ENCODE measurements around the gene ZNF672.
A peak's percentile ranks its signal among the peaks of the same experiment; 100 is the strongest.

Gene ZNF672

DNA sequence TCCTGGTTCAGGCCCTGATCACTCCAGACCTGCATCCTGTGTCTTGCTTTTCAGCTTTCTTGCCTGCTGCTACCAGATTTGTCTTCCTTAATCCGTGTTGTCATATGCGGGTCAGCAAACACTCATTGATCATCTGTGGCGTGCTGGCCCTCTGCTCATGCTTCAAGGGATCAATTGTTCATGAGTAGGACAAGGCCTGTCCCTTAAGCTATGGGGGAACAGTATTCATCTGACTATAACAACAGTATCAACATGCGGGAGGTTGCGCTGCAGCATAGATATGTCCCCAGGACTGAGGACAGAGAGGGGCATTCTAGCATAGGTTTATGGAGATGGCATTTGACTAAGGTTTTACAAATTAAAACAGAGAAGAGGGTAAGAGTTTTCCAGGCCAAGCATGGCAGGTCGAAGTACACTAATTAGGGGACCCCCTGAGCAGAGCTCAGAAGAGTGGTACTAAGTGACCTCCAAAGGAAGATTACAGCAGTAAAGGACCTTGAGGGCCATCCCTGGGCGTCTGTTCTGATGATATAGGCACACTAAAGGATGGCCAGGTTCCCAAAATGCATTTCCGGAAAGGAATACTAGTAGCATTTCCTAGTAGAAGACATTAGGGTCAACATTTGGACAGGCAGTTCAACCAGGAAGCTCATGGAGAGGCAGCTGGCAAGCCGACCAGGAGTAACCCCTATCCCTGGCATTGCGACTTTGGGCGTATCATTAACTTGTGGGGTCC is 811 bp upstream of the ZNF672 start:
- DNase-seq, result no peak

GRCh38 chr1:248838357-248839167 is 538 bp downstream of the ZNF672 start:
- DNase-seq, result peak; percentile 82

DNA sequence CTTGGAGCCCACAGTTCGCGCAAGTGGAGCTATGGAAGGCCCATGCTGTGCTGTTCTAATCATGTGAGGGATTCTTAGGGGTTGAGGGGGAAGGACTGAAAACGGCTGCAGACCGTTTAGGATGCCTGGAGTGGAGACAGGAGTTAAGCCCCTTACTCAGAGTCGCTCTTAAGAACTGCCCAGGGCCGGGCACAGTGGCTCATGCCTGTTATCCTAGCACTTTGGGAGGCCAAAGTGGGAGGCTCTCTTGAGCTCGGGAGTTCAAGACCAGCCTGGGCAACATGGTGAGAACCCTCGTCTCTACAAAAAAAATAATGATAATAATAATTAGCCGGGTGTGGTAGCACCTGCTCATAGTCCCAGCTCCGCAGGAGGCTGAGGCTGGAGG is 1.1 kb downstream of the ZNF672 start:
- DNase-seq, result no peak

GRCh38 chr1:248840946-248841345 is 2.9 kb downstream of the ZNF672 start:
- DNase-seq, result no peak

GRCh38 chr1:248841702-248842395 is 3.8 kb downstream of the ZNF672 start:
- DNase-seq, result no peak

GRCh38 chr1:248842781-248843331 is 4.8 kb downstream of the ZNF672 start:
- DNase-seq, result no peak

DNA sequence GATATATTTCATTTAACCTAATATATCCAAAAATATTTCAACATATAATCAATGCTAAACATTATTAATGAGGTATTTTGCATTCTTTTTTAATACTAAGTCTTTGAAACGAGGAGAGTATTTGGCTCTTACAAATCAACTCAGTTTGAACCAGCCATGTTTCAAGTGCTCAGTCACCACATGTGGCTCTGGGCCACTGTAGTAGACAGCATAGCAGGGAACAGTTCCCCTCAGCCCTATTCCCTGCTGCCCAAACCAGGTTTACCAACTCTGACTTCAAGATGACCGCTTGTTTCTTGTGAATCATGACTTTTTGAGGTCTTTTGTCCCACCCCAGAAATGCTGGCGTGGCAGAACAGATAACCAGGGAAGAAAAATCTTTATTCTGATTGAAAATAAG is 5.7 kb downstream of the ZNF672 start:
- DNase-seq, result no peak

GRCh38 chr1:248844526-248844925 is 6.5 kb downstream of the ZNF672 start:
- DNase-seq, result no peak

DNA sequence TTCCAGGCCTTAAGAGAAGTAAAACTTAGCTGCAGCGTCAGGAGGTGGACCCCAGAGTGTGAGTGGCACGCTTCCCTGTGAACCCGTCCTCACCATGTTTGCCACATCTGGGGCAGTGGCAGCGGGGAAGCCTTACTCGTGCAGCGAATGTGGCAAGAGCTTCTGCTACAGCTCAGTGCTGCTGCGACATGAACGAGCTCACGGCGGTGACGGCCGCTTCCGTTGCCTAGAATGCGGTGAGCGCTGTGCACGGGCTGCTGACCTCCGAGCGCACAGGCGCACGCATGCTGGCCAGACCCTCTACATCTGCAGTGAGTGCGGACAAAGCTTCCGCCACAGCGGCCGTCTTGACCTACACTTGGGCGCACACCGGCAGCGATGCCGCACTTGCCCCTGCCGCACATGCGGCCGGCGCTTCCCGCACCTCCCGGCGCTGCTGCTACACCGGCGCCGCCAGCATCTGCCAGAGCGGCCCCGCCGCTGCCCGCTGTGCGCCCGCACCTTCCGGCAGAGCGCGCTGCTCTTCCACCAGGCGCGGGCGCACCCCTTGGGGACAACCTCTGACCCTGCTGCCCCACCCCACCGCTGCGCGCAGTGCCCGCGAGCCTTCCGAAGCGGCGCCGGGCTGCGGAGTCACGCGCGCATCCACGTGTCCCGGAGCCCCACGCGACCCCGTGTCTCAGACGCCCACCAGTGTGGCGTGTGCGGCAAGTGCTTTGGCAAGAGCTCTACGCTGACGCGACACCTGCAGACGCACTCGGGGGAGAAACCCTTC is 9.3 kb downstream of the ZNF672 start:
- no peak for DNase-seq

DNA sequence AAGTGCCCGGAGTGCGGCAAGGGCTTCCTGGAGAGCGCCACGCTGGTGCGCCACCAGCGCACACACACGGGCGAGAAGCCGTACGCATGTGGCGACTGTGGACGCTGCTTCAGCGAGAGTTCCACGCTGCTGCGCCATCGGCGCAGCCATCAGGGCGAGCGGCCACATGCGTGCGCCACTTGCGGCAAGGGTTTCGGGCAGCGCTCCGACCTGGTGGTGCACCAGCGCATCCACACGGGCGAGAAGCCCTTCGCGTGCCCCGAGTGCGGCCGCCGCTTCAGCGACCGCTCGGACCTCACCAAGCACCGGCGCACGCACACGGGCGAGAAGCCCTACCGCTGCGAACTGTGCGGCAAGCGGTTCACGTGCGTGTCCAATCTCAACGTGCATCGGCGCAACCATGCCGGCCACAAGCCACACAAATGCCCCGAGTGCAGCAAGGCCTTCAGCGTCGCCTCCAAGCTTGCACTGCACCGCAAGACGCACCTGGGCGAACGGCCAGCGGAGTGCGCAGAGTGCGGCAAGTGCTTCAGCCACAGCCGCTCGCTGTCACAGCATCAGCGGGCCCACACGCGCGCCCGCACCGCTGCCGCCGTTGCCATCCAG is 10.0 kb downstream of the ZNF672 start:
- no peak for DNase-seq

DNA sequence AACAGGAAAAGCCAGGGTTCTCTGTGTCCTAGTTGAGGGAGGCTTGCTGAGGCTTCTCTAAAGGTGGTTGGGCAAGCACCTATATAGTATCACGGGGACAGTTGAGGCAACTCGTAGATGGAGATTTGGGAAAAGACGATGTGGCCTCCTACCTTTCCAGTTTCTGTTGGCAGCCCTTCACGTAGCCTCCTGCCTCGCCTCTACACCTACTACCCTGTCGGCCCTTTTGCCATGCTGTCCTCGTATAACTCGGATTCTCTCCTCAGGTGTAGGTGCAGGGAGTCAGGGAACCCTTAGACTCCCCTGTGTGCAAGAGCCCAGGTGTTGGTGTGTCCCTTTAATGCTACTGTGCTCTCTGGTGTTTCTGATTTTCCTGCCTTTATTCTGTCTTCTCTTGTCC is 10.6 kb downstream of the ZNF672 start:
- DNase-seq, result no peak

- DNase-seq, result no peak
Observed at GRCh38 chr1:248849152-248849551, 11.1 kb downstream of the ZNF672 start.

- DNase-seq, result no peak
Observed at GRCh38 chr1:248849637-248850036, 11.6 kb downstream of the ZNF672 start.

DNA sequence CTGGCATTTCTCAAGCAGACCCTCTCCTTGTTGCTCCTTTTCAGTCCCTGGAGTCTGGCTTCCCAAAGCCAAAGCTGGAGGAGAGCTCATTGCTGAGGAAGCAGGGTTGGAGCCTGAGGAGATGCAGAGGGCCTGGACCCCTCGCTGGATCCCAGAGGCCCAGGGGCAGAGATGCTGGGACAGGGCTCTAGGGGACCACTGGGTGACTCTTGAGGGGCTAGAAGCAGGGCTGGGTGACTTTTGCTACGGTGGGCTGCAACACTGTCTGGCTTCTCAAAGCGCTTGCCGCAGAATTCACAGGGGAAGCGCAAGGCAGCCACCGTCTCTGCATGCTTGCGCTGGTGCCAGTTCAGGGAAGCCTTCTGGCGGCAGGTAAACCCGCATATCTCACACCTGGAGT is 12.1 kb downstream of the ZNF672 start:
- DNase-seq, result no peak

DNA sequence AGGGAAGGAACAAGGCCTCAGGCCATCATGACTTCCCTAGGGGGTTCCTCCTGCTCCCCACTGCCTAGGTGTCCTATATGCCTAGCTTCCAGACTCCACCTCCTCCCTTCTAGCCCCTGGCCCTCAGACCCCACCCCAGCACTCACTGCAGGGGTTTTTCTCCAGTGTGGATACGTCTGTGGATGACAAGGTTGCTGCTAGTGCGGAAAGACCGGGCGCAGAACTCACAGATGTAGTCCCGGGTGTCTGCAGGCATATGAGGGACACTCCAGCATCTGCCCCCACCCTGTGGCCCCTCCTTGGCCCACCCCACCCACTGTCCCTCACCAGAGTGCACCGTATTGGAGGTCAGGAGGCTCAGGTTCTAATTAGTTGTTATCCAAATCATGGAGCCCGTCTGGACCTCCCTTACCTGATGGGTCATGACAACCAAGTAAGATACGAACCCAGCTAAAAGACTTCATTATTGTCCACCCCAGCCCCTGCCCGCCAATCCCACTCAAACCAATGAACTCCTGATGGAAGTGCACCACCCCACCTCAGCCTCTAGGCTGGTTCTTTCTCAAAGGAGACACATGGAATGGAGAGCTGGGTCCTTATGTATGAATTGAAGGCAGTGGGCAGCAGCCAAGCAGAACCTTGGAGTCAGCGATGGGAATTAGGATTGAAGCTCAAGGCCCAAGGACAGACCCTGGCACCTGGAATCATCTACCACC is 12.7 kb downstream of the ZNF672 start:
- no peak for DNase-seq

- no peak for DNase-seq
Observed at GRCh38 chr1:248851390-248851789, 13.4 kb downstream of the ZNF672 start.

- DNase-seq, result no peak
Observed at GRCh38 chr1:248852481-248853405, 14.7 kb downstream of the ZNF672 start.

GRCh38 chr1:248853663-248854375 is 15.8 kb downstream of the ZNF672 start:
- no peak for DNase-seq

- DNase-seq, result no peak
Observed at GRCh38 chr1:248855580-248855979, 17.6 kb downstream of the ZNF672 start.

- no peak for DNase-seq
Observed at GRCh38 chr1:248856176-248856575, 18.2 kb downstream of the ZNF672 start.
